Panc1 (cell line): ENCODE results near the gene IL1F10. TPM values are rescaled to one million over a fixed set of nuclear protein-coding genes. Genes with fewer than 3 reads are reported as not detected.

Experiments used
- ATAC-seq: fragments of 200-7000 bp; cut with Tn5 transposase; 2 replicates; pipeline ENCODE4 v1.9.1; 2020; ENCODE audit warnings: mild to moderate bottlenecking, moderate library complexity
- BruUV-seq: library from RNA; stranded (reverse); fragments of 400-500 nt; replicated peaks from 2 replicates; lab custom pipeline; 2021; lab: Mats Ljungman, UMichigan
- CTCF ChIA-PET: fragments of 300-600 bp; sonication (Branson Sonifier 250); formaldehyde crosslinking; loops from one replicate; lab custom pipeline; 2022; ENCODE audit warnings: antibody characterized with exemption; lab: Charles Lee
- POLR2A ChIA-PET: fragments of 300-600 bp; sonication (Branson Sonifier 250); formaldehyde crosslinking; loops from one replicate; lab custom pipeline; 2022; ENCODE audit warnings: antibody characterized with exemption; lab: Charles Lee
- DNase-seq: peaks from one replicate; pipeline ENCODE4 v3.0.0-alpha.2; 2010; ENCODE audit warnings: low read depth, low spot score
- H3K27ac ChIP-seq: 2 replicates; pipeline ENCODE4 v1.5.1; 2011; ENCODE audit warnings: mild to moderate bottlenecking, low read length, inconsistent platforms
- H3K27me3 ChIP-seq: fragments of 200-500 bp; sonication (Bioruptor generic); 2 replicates; pipeline ENCODE4 v1.6.0; 2014; ENCODE audit warnings: low read length, inconsistent platforms; ENCODE audit not compliant: control insufficient read depth, insufficient read depth
- H3K36me3 ChIP-seq: fragments of 200-500 bp; sonication (Bioruptor generic); 2 replicates; pipeline ENCODE4 v1.5.1; 2014; ENCODE audit warnings: inconsistent platforms, mild to moderate bottlenecking, low read length, moderate library complexity; ENCODE audit not compliant: control insufficient read depth, insufficient read depth
- H3K4me1 ChIP-seq: 2 replicates; pipeline ENCODE4 v1.5.1; 2011; ENCODE audit warnings: inconsistent platforms, mild to moderate bottlenecking, low read length, moderate library complexity; ENCODE audit not compliant: control insufficient read depth, insufficient read depth
- H3K4me3 ChIP-seq, 2 experiments: 2 replicates each; pipeline ENCODE4 v1.5.1; 2011 to 2012; ENCODE audit warnings: low read depth in 2 of 2, low read length in 2 of 2, mild to moderate bottlenecking in 2 of 2, inconsistent platforms in 1 of 2, moderate library complexity in 1 of 2
- H3K9me3 ChIP-seq: fragments of 200-500 bp; sonication (Bioruptor generic); 2 replicates; pipeline ENCODE4 v1.5.1; 2014; ENCODE audit warnings: low read depth, mild to moderate bottlenecking, inconsistent platforms, low read length, moderate library complexity; ENCODE audit not compliant: control insufficient read depth, insufficient read depth
- CTCF ChIP-seq: fragments of 450-650 bp; IDR thresholded peaks from 2 replicates; pipeline ENCODE4 v1.5.1; 2017; ENCODE audit warnings: mild to moderate bottlenecking
- POLR2AphosphoS5 ChIP-seq: IDR thresholded peaks from 2 replicates; pipeline ENCODE4 v1.6.1; 2012; ENCODE audit warnings: mild to moderate bottlenecking, low read depth, low read length, moderate library complexity
- REST ChIP-seq, 2 experiments: IDR thresholded peaks; 2 replicates each; pipeline ENCODE4 v1.6.1; 2011 to 2012; ENCODE audit warnings: low read depth in 2 of 2, control low read depth in 1 of 2, low read length in 1 of 2, mild to moderate bottlenecking in 1 of 2, moderate library complexity in 1 of 2; ENCODE audit not compliant: insufficient read depth in 1 of 2
- SIN3A ChIP-seq: IDR thresholded peaks from 2 replicates; pipeline ENCODE4 v1.6.1; 2012; ENCODE audit warnings: low read depth, mild to moderate bottlenecking, low read length, moderate library complexity, borderline replicate concordance; ENCODE audit not compliant: insufficient read depth
- TCF7L2 ChIP-seq: IDR thresholded peaks from 2 replicates; pipeline ENCODE4 v1.6.1; 2011; ENCODE audit warnings: mild to moderate bottlenecking, low read depth, low read length, inconsistent platforms
- in situ Hi-C: cut with HindIII; loops from 2 replicates; pipeline ENCODE4 v1.10.0; 2016; ENCODE audit warnings: low sequenced_read_pairs, low pct_unique_long_range_greater_than_20kb
- intact Hi-C: fragments of 100-400 bp; cut with micrococcal nuclease; formaldehyde crosslinking; loops from one replicate; pipeline ENCODE4 v1.10.0; 2022; ENCODE audit not compliant: unreplicated experiment
- total RNA-seq: library from RNA; stranded (reverse); gene quantifications from one replicate; pipeline ENCODE4 v1.2.1, GENCODE V29; 2021; ENCODE audit not compliant: unreplicated experiment

IL1F10 gene
- total RNA-seq, 1 experiment from 2014 or later, result not detected

GRCh38 chr2:113028112-113028511, 39.7 kb upstream of the IL1F10 start:
- Histone ChIP-seq H3K4me3 (no peak overlapping the region), H3K9me3 (no peaks in the 10 kb centered on the region), H3K27ac (no peak overlapping the region), H3K27me3 (peaks cover 35% of the 10 kb centered on the region), H3K4me1 (no peaks in the 10 kb centered on the region), H3K36me3 (no peaks in the 10 kb centered on the region)
- ATAC-seq (no peak), DNase-seq (no peak)
- no TSS peak for BruUV-seq
- CTCF ChIA-PET, result no interaction called here
- POLR2A ChIA-PET, result no interaction called here
- in situ Hi-C loops, result no loop called here
- TF ChIP-seq CTCF, result no peak
- no peak for TF ChIP-seq TCF7L2
- TF ChIP-seq SIN3A, result no peak
- no peak for TF ChIP-seq POLR2AphosphoS5
- no peak for TF ChIP-seq REST (IDR thresholded peaks at IDR 0.05; ENCODE audit: insufficient read depth in 1 of 2, low read depth in 2 of 2, low read length in 1 of 2)
- intact Hi-C loops, result no loop called here

- POLR2A ChIA-PET, result no interaction called here
- DNase-seq (no peak), ATAC-seq (no peak)
- H3K36me3 ChIP-seq, result no peaks in the 10 kb centered on the region
- H3K9me3 ChIP-seq, result no peaks in the 10 kb centered on the region
- no TSS peak for BruUV-seq
- intact Hi-C loops (no loop called here), in situ Hi-C loops (no loop called here)
- H3K4me1 ChIP-seq, result no peaks in the 10 kb centered on the region
- H3K27ac ChIP-seq, result no peak overlapping the region
- TF ChIP-seq POLR2AphosphoS5, result no peak
- no peak for TF ChIP-seq REST (IDR thresholded peaks at IDR 0.05; ENCODE audit: insufficient read depth in 1 of 2, low read depth in 2 of 2, low read length in 1 of 2)
- no peak for TF ChIP-seq SIN3A
- no peak for TF ChIP-seq CTCF
- TF ChIP-seq TCF7L2, result no peak
- H3K4me3 ChIP-seq, result no peak overlapping the region
- CTCF ChIA-PET, result no interaction called here
- peaks cover 17% of the 10 kb centered on the region; the same call in 1 of the 2 replicates for H3K27me3 ChIP-seq
These were observed 35.0 kb upstream of the IL1F10 start for GRCh38 chr2:113032737-113033136.
